Measurements from ENCODE around the gene PIP4K2B. TPM values are rescaled to one million over a fixed set of nuclear protein-coding genes. Genes with fewer than 3 reads are reported as not detected.

The PIP4K2B gene
- total RNA-seq, 4 donors from 2014 or later: 14.4 to 32.6 (median 24.1) TPM

GRCh38 chr17:38779965-38780752 lies 19.2 kb downstream of the PIP4K2B start:
- TF ChIP-seq POLR2A (IDR thresholded peaks at IDR 0.05) (no peak), CTCF (IDR thresholded peaks at IDR 0.05) (no peak)
- Histone ChIP-seq H3K4me3 (no peak overlapping the region), H3K36me3 (peaks cover 33 to 100% (median 71%) of the 10 kb centered on the region in 3 donors), H3K27me3 (no peaks in the 10 kb centered on the region), H3K4me1 (no peaks in the 10 kb centered on the region), H3K9me3 (no peaks in the 10 kb centered on the region), H3K27ac (no peak overlapping the region)
- 82 to 90% methylated on average over 11 to 18 of the region's 23 CpGs for WGBS, 2 donors
- DNase-seq: no peak
- intact Hi-C loops (cut with DNase I): no loop called here

DNA sequence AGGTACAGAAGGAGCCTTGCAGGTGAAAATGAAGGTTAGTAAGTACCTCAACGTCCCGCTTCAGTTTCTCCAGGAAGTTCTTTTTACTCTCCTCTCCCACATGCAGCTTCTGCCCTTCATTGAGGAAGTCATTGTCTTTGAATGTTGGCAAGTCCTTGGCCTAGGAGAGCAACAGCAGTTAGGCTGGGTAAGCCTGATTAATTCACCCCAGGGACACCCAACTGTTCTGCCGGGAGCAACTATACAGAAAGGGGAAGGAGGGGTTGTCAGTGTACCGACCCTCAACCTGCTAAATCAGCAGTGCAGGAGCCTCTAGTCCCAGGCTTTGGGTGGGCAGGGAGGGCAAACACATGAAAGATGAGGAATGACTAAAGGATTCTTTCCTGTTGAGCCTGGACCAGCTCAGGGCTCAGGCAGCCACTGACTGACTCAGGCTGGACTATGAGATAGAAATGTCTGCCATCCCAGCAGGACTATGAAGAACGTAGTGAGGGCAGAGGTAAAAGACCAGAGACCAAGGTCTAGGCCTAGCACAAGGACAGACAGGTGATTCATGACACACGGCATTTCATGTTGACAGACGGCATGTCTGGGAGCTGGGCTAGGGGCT lies 21.6 kb downstream of the PIP4K2B start:
- Histone ChIP-seq H3K9me3 (no peaks in the 10 kb centered on the region), H3K4me1 (no peaks in the 10 kb centered on the region), H3K36me3 (peaks cover 25 to 100% (median 70%) of the 10 kb centered on the region in 3 donors), H3K27ac (no peak overlapping the region), H3K27me3 (no peaks in the 10 kb centered on the region), H3K4me3 (no peak overlapping the region)
- no peak for DNase-seq
- TF ChIP-seq CTCF (IDR thresholded peaks at IDR 0.05): no peak
- no peak for TF ChIP-seq POLR2A (IDR thresholded peaks at IDR 0.05)
- 81 to 83% methylated on average over 5 to 7 of the region's 7 CpGs for WGBS, 2 donors
- intact Hi-C loops (cut with DNase I): no loop called here

- DNase-seq: no peak
- Histone ChIP-seq H3K4me3 (no peak overlapping the region), H3K4me1 (no peaks in the 10 kb centered on the region), H3K27me3 (no peaks in the 10 kb centered on the region), H3K36me3 (peaks cover 19 to 100% (median 54%) of the 10 kb centered on the region in 3 donors), H3K9me3 (no peaks in the 10 kb centered on the region), H3K27ac (no peak overlapping the region)
- no peak for TF ChIP-seq CTCF (IDR thresholded peaks at IDR 0.05)
- no peak for TF ChIP-seq POLR2A (IDR thresholded peaks at IDR 0.05)
- intact Hi-C loops (cut with DNase I): no loop called here
Observed at GRCh38 chr17:38773258-38773657, 26.1 kb downstream of the PIP4K2B start.

- no peaks in the 10 kb centered on the region for H3K9me3 ChIP-seq
- intact Hi-C loops (cut with DNase I): no loop called here
- H3K27ac ChIP-seq: no peak overlapping the region
- H3K4me1 ChIP-seq: no peaks in the 10 kb centered on the region
- no peak for DNase-seq
- H3K36me3 ChIP-seq: peaks cover 32 to 100% (median 45%) of the 10 kb centered on the region in 3 donors
- no peak overlapping the region for H3K4me3 ChIP-seq
- TF ChIP-seq POLR2A (IDR thresholded peaks at IDR 0.05) (no peak), CTCF (IDR thresholded peaks at IDR 0.05) (no peak)
- H3K27me3 ChIP-seq: no peaks in the 10 kb centered on the region
- 47 to 77% methylated on average over 3 to 6 of the region's 6 CpGs for WGBS, 2 donors
Observed at GRCh38 chr17:38768417-38768816, 30.9 kb downstream of the PIP4K2B start.

- intact Hi-C loops (cut with DNase I): no loop called here
- Histone ChIP-seq H3K4me1 (no peaks in the 10 kb centered on the region), H3K27me3 (no peaks in the 10 kb centered on the region), H3K36me3 (peaks cover 37 to 100% (median 44%) of the 10 kb centered on the region in 3 donors), H3K4me3 (no peak overlapping the region), H3K27ac (no peak overlapping the region), H3K9me3 (no peaks in the 10 kb centered on the region)
- 97% methylated on average over 4 to 5 of the region's 5 CpGs for WGBS, 2 donors
- TF ChIP-seq CTCF (IDR thresholded peaks at IDR 0.05) (no peak), POLR2A (IDR thresholded peaks at IDR 0.05) (no peak)
- DNase-seq: no peak
Observed at GRCh38 chr17:38766341-38766740, 33.0 kb downstream of the PIP4K2B start.

Data from esophagus squamous epithelium (tissue), 5 donors.